Measurements from ENCODE around the gene ST7. TPM values are rescaled to one million over a fixed set of nuclear protein-coding genes. Genes with fewer than 3 reads are reported as not detected.

Gene ST7
- total and polyA plus RNA-seq, 2 of the 8 experiments (the other 6 are each of a cell fraction or from before 2014, with no cell fraction given) = 16.3 to 18.0 TPM

DNA sequence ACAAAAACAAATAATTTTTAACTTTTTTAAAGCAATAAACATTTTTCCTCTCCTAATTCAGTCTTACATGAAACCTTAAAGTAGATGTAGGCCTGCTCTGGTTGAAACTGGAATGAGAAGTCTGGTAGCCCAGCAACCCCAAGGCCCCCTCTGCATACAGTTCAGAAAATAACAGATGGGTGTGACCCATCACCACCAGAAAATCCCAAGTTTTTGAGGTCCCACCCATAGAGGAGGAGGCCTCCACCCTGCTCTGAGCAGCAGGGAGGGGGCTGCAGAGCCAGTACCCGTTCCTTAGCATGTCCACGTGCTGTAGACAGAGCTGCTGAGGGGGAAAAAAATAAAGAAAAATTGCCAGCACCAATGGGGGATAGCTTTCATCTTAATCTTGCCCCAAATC, 246.8 kb downstream of the ST7 start (continued):
- TF ChIP-seq, protein P1, sequence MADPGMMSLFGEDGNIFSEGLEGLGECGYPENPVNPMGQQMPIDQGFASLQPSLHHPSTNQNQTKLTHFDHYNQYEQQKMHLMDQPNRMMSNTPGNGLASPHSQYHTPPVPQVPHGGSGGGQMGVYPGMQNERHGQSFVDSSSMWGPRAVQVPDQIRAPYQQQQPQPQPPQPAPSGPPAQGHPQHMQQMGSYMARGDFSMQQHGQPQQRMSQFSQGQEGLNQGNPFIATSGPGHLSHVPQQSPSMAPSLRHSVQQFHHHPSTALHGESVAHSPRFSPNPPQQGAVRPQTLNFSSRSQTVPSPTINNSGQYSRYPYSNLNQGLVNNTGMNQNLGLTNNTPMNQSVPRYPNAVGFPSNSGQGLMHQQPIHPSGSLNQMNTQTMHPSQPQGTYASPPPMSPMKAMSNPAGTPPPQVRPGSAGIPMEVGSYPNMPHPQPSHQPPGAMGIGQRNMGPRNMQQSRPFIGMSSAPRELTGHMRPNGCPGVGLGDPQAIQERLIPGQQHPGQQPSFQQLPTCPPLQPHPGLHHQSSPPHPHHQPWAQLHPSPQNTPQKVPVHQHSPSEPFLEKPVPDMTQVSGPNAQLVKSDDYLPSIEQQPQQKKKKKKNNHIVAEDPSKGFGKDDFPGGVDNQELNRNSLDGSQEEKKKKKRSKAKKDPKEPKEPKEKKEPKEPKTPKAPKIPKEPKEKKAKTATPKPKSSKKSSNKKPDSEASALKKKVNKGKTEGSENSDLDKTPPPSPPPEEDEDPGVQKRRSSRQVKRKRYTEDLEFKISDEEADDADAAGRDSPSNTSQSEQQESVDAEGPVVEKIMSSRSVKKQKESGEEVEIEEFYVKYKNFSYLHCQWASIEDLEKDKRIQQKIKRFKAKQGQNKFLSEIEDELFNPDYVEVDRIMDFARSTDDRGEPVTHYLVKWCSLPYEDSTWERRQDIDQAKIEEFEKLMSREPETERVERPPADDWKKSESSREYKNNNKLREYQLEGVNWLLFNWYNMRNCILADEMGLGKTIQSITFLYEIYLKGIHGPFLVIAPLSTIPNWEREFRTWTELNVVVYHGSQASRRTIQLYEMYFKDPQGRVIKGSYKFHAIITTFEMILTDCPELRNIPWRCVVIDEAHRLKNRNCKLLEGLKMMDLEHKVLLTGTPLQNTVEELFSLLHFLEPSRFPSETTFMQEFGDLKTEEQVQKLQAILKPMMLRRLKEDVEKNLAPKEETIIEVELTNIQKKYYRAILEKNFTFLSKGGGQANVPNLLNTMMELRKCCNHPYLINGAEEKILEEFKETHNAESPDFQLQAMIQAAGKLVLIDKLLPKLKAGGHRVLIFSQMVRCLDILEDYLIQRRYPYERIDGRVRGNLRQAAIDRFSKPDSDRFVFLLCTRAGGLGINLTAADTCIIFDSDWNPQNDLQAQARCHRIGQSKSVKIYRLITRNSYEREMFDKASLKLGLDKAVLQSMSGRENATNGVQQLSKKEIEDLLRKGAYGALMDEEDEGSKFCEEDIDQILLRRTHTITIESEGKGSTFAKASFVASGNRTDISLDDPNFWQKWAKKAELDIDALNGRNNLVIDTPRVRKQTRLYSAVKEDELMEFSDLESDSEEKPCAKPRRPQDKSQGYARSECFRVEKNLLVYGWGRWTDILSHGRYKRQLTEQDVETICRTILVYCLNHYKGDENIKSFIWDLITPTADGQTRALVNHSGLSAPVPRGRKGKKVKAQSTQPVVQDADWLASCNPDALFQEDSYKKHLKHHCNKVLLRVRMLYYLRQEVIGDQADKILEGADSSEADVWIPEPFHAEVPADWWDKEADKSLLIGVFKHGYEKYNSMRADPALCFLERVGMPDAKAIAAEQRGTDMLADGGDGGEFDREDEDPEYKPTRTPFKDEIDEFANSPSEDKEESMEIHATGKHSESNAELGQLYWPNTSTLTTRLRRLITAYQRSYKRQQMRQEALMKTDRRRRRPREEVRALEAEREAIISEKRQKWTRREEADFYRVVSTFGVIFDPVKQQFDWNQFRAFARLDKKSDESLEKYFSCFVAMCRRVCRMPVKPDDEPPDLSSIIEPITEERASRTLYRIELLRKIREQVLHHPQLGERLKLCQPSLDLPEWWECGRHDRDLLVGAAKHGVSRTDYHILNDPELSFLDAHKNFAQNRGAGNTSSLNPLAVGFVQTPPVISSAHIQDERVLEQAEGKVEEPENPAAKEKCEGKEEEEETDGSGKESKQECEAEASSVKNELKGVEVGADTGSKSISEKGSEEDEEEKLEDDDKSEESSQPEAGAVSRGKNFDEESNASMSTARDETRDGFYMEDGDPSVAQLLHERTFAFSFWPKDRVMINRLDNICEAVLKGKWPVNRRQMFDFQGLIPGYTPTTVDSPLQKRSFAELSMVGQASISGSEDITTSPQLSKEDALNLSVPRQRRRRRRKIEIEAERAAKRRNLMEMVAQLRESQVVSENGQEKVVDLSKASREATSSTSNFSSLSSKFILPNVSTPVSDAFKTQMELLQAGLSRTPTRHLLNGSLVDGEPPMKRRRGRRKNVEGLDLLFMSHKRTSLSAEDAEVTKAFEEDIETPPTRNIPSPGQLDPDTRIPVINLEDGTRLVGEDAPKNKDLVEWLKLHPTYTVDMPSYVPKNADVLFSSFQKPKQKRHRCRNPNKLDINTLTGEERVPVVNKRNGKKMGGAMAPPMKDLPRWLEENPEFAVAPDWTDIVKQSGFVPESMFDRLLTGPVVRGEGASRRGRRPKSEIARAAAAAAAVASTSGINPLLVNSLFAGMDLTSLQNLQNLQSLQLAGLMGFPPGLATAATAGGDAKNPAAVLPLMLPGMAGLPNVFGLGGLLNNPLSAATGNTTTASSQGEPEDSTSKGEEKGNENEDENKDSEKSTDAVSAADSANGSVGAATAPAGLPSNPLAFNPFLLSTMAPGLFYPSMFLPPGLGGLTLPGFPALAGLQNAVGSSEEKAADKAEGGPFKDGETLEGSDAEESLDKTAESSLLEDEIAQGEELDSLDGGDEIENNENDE (IDR thresholded peaks at IDR 0.05; ENCODE audit: insufficient replicate concordance, low read length) = no peak
- TF ChIP-seq CEBPB (IDR thresholded peaks at IDR 0.05; ENCODE audit: low read depth, low read length) = no peak
- TF ChIP-seq EGR1 (IDR thresholded peaks at IDR 0.05; ENCODE audit: borderline replicate concordance, low read depth, low read length) = no peak

Measured in H1 (cell line).